ENCODE results near the gene ADAM12. TPM values are rescaled to one million over a fixed set of nuclear protein-coding genes. Genes with fewer than 3 reads are reported as not detected.

ADAM12 gene
- total RNA-seq, 1 experiment from 2014 or later, result 0.24 TPM

GRCh38 chr10:126272526-126272925 is 115.8 kb downstream of the ADAM12 start:
- H3K27me3 Mint-ChIP-seq (ENCODE audit: low read depth), result no peaks in the 10 kb centered on the region; the same call in 1 of the 2 replicates
- Histone ChIP-seq H4K8ac (replicated peaks; ENCODE audit: insufficient read length, low read depth, low read length) (no peak overlapping the region), H3K56ac (ENCODE audit: insufficient read length, low read depth, low read length) (no peak overlapping the region)

More at GRCh38 chr10:126272526-126272925, 115.8 kb downstream of the ADAM12 start:
- Histone ChIP-seq H3K14ac (ENCODE audit: insufficient read depth, low read length) (no peak overlapping the region; the same call in 1 of the 2 replicates), H3K18ac (ENCODE audit: insufficient read length, low read depth, low read length) (no peak overlapping the region), H2BK5ac (ENCODE audit: insufficient read length, low read length) (no peak overlapping the region), H4K91ac (ENCODE audit: insufficient read length, low read depth, low read length) (no peak overlapping the region), H2BK120ac (ENCODE audit: low read depth, low read length, poor library complexity, severe bottlenecking) (no peak overlapping the region), H3K9ac (ENCODE audit: extremely low read depth, insufficient read length, low read length) (no peak overlapping the region), H3T11ph (ENCODE audit: low read length) (no peak overlapping the region), H2AFZ (ENCODE audit: low read length) (no peak overlapping the region), H3K27me3 (ENCODE audit: insufficient read depth, low read length) (no peaks in the 10 kb centered on the region; the same call in 1 of the 2 replicates), H2BK15ac (ENCODE audit: low read depth, low read length) (no peak overlapping the region), H3K23me2 (ENCODE audit: insufficient read length, low read depth, low read length, poor library complexity, severe bottlenecking) (no peaks in the 10 kb centered on the region), H4K5ac (ENCODE audit: insufficient read length, low read depth, low read length) (no peak overlapping the region), H3K23ac (ENCODE audit: insufficient read length, low read depth, low read length) (no peak overlapping the region), H3K4me2 (ENCODE audit: insufficient read depth, insufficient read length, low read length) (no peak overlapping the region), H4K20me1 (ENCODE audit: control insufficient read depth, insufficient read depth, insufficient read length) (peaks cover 2% of the 10 kb centered on the region), H3K27ac (ENCODE audit: insufficient read length, low read depth, low read length) (no peak overlapping the region), H3K4ac (ENCODE audit: low read depth, low read length) (no peak overlapping the region), H3K4me1 (ENCODE audit: insufficient read depth, low read length) (no peaks in the 10 kb centered on the region), H3K79me1 (ENCODE audit: insufficient read depth, low read depth, low read length, poor library complexity, severe bottlenecking) (no peaks in the 10 kb centered on the region), H3K79me2 (ENCODE audit: insufficient read depth, low read length) (no peaks in the 10 kb centered on the region), H2AK5ac (ENCODE audit: insufficient read length, low read length) (no peak overlapping the region), H3K9me3 (ENCODE audit: control insufficient read depth, low read depth, low read length) (no peaks in the 10 kb centered on the region), H2BK20ac (ENCODE audit: low read depth, low read length, poor library complexity, severe bottlenecking) (no peak overlapping the region), H2BK12ac (ENCODE audit: insufficient read length, low read depth, low read length) (no peak overlapping the region)
- WGBS (ENCODE audit: extremely low coverage, insufficient read length, low lambda C conversion rate), result no CpG with 5 or more reads among the region's 2 CpGs
- H3K4me1 Mint-ChIP-seq, result peaks cover 17 to 19% of the 10 kb centered on the region in 2 experiments
- H3K27ac Mint-ChIP-seq, result no peak overlapping the region
- H3K4me3 Mint-ChIP-seq, result no peak overlapping the region
- H3K9me3 Mint-ChIP-seq, result peaks cover 3 to 4% of the 10 kb centered on the region in 2 experiments; a peak in 3 of 5 replicates
- no peak for TF ChIP-seq CTCF (conservative IDR thresholded peaks at IDR 0.05)
- no peak for DNase-seq
- peaks cover 0 to 7% (median under 1%) of the 10 kb centered on the region in 3 experiments; a peak in 5 of 7 replicates for H3K36me3 Mint-ChIP-seq (ENCODE audit: insufficient read depth in 1 of 3, low read depth in 3 of 3)

Data from H9 (cell line).